HG03097 (cell line): ENCODE data around the gene GALNT18.

ENCODE experiments used
- ATAC-seq: cut with Tn5 transposase; IDR thresholded peaks from one replicate; pipeline ENCODE4 v1.9.1; 2021; ENCODE audit not compliant: unreplicated experiment, low FRiP score

Gene GALNT18

DNA sequence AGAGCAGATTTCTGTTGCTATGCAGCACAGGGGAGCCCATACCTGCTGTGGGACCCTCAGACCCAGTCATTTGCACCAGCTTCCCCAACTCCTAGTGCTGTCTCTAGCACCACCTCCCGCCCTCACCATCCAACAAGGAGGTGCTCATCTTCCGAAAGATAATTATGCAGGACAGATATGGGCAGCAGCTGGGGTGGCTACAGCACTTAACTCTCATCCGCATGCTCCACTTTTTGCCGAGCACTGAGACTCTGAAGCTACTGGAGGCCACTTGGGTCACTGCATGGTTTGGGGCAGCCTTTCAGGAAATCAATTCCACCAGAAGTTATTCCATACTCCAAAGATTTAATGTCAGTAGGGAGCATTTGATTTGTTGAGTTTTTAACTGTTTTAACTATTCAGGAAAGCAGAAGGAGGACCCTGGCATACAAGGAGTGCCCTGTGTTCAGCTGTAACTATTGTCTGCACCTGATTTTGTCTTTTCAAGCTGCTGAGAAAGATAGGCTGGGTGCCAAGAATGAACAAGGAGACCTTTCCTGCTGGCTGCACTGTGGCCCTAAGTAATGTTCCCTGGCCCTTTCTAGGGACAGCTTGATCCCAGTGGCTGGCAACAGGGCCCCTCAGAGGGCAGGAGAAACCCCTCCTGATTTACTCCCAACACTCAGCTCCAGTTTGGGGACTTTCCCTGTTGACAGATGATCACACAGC is 201.5 kb downstream of the GALNT18 start:
- no peak for ATAC-seq

DNA sequence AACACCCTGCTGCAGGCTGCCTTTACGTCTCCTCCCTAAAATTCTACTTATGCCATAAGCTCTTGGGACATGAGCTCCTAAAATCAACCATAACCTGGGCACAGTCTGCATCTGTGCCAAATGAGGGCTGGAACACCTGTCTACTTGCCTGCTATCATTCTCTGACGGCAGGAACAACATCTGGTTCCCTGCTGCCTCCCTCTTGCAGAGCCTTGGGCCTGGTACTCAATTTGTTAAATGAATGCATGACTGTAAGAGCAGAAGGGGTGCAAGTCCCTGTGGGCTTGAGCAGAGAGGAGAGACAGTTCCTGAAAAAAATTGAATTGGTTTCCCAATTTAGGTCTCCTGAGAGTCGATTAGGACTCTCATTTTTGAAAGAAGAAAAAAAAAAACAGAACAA is 202.1 kb downstream of the GALNT18 start:
- ATAC-seq, result no peak

GRCh38 chr11:11416917-11417316 is 204.9 kb downstream of the GALNT18 start:
- ATAC-seq, result no peak

- no peak for ATAC-seq
Measured at GRCh38 chr11:11416502-11416901, 205.3 kb downstream of the GALNT18 start.

- ATAC-seq, result no peak
Measured at GRCh38 chr11:11415901-11416300, 205.9 kb downstream of the GALNT18 start.

GRCh38 chr11:11414996-11415395 is 206.8 kb downstream of the GALNT18 start:
- no peak for ATAC-seq

- no peak for ATAC-seq
Measured at GRCh38 chr11:11413776-11414175, 208.0 kb downstream of the GALNT18 start.

DNA sequence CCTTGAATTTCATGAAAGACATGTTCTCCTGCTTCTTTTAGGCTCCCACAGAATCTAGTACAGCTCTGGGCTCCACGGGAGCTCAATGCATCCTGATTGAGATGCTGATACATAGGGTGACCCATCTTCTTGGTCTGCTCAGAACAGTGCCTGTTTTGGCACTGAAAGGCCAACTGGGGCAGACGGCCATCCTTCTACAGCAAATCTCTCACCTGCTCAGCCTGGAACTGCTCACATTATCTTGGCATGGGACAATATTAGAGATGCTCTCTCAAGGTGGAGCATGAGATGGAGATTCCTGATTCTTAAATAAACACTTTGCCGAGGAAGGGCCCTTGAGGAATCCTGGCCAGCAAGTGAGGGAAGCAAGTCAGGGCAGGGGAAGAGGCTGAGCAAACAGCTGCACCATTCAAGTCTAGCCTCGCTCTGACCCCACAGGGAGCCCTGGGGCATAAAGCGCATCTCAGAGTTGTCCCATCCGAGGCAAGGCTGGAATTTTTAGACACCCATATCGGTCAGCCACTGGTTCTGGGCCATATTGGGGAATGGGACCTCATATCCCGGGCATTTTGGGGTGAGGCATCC is 210.3 kb downstream of the GALNT18 start:
- ATAC-seq, result no peak

- no peak for ATAC-seq
Measured at GRCh38 chr11:11409901-11410300, 211.9 kb downstream of the GALNT18 start.

GRCh38 chr11:11409224-11409623 is 212.6 kb downstream of the GALNT18 start:
- ATAC-seq, result no peak

DNA sequence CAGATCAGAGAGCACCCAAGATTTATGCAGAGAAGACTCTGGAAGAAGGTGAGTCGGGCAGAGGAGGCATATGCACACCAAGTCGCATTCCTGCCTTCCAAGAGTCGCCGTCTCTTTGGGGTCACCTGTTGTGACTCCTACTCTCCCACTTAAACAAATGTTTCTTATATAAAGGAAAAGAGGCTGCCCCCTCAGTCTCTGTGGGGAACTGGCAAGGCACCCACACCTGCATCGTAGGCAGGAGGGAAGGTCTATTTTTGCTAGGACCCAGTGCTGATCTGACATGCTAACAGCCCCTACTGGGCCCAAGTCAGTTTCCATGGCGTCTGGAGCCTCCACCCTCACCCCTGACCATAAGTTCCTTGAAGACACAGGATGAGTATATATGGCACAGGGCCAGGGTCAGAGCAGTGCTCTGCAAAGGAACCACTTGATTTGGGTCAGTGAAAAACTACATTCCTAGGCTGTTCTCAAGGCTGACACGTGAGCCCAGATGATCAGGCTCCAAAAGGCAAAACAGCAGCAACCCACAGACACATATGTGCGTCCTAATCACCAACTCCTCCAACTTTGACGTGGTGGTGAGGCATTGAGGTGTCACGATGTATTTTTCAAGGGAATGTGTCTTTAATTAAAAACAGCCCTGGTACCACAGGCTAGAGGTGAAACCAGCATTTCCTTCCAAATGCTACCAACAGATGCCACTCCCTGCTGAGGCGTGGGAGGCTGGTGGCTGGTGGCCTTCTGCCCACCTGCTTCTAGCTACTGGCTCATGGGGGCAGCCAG is 213.2 kb downstream of the GALNT18 start:
- no peak for ATAC-seq

DNA sequence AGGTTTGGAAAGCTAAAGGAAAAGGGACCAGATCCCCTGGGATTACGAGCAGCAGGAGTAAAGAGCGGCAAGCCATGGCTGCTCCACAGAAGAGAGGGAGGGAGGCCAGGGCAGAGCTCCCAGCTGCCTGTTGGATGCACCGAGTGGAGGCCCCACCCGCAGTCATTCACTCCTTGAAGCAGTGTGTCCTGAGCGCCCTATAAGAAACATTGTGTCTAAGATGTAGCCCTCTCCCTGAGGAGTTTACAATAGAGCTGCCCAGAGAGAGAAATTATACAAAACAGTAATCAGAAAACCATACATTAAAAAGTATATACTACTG is 214.1 kb downstream of the GALNT18 start:
- ATAC-seq, result no peak

DNA sequence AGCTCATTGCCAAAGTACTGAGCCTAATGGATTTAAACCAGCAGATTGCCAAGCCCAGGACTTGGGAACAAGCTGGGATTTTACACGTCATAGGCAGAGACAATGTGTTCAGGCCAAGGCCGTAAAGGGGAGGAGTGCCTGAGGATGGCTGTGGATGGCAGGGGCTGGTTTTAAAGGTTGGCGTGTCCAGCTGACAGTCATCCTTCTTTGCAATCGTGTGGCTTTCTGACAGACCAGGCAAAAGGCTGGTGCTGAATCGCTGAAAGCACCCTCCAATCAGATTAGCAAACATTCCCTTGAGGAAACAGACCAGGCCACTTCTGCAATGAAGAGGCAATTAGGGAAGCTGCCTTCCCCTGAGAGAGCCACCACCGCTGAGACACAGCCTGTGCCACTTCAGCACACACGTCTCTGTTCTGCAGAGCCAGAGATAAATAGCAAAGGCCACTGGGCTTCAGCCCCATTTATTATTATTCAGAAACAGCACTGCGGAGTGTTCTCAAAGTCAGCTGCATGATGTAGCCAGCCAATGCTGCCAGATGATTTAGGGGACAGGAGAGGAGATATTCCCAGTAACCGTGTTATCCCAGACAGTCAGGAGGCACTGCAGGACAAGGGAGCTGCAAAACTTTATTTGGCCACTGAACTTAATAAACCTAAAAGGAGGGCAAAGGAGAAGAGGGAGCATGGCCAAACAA is 214.6 kb downstream of the GALNT18 start:
- ATAC-seq, result no peak

- no peak for ATAC-seq
Measured at GRCh38 chr11:11406652-11407051, 215.2 kb downstream of the GALNT18 start.

DNA sequence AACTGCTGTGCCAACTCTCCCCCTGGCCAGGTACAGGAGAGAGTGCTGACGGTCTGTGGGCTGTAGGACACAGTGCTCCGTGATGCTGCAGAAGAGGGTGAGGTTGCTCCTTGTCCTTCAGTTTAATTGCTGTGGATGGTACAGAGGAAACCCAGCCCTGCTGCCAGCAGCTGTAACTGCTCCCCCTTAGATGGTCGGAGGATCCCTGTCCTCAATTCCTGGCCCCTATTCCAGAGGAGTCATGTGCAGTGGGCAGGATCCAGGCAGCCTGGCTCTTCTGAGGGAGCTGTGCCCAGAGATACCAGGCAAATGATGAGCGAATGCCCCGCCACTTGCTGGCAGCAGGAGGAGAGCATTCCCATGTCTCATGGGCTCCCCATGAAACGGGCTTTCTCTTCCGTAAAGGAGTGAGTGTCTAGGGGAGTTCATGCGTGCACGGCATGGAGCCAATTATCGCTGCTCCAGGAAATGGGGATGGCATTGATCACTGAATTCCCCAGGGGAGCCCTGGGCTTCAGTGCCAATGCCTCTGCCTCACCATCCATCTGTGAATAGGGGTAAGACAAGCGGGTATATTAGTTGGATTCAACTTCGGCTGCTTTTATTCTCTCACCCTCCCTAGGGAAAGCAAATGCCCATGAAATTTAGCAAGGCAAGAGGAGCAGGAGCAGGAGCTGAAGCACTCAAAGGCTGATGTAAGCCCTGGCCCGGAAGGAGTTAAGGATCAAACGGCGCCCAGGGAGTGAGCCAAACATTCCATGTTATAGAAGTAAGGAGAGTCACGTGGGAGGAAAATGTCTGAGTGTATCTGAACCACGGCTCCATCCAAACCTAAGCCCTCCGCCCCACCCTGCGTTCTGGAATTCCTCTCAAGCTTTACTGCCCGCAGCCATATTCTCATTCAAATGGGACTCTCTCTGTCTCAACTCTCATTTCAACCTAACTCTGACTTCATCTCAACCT is 217.8 kb downstream of the GALNT18 start:
- ATAC-seq, result no peak

DNA sequence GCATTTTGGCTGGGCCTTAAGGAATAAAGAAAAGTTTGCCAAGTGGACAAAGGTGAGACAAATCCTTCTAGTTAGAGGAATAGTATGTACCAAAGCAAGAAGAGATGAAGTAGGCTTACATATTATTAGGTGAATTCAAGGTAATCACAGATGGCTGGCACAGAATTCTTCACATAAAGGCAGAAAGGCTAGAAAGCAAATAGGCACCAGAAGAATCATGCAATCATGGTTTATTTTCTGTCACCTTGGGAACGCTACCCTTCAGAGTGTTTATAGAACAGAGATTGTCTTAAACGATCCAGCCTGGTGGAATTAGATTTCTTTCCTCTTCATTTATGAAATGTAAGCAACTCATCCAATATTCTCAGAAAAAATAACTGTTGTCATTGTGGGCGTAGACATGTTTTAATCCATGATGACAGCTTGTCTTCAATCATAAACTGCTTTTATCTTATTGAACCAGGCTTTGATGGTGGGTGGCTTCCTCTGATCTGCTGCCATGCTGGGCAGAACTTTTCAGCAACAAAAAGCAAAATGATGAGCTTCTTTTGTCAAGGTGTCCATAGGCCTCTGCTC is 219.8 kb downstream of the GALNT18 start:
- ATAC-seq, result no peak

- ATAC-seq, result no peak
Measured at GRCh38 chr11:11400635-11401232, 221.1 kb downstream of the GALNT18 start.

- ATAC-seq, result no peak
Measured at GRCh38 chr11:11400121-11400520, 221.7 kb downstream of the GALNT18 start.

DNA sequence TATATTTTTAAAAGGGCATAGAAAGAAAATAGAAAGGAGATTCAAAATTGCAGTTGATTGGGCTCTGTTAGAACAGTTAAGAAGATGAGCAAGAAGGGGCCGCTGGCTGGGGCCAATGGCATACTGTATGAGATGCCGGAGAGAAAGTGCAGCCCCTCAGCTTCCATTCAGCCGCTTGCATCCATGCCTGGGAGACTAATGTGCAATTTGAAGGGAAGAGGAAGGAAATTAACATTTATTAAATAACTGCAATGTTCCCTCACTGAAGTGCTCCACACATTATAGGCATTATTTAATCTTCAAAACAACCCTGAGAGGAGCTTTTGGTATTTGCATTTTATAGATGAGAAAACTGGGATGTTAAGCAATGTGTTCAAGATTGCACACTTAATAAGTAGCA is 224.0 kb downstream of the GALNT18 start:
- ATAC-seq, result no peak

GRCh38 chr11:11397036-11397415 is 224.8 kb downstream of the GALNT18 start:
- ATAC-seq, result no peak
